Keratinocyte (primary cell): ENCODE measurements around the gene CAST. TPM values are rescaled to one million over a fixed set of nuclear protein-coding genes. Genes with fewer than 3 reads are reported as not detected.

Source experiments
- DNase-seq: peaks from one replicate; pipeline ENCODE4 v3.0.0-alpha.2; 2011; ENCODE audit warnings: low read depth, missing footprints, low spot score
- FAIRE-seq: peaks from 2 replicates; lab custom pipeline; 2011; peaks lifted over from hg19 to GRCh38; lab: Jason Lieb, UNC
- H2AFZ ChIP-seq: 2 replicates; pipeline ENCODE4 v1.6.0; 2012; ENCODE audit warnings: low read length, control low read depth, inconsistent platforms; ENCODE audit not compliant: control insufficient read depth
- H3K27ac ChIP-seq: 2 replicates; pipeline ENCODE4 v1.5.1; 2011; ENCODE audit warnings: low read length; ENCODE audit not compliant: control insufficient read depth, insufficient read depth
- H3K27me3 ChIP-seq: 3 replicates; pipeline ENCODE4 v1.6.0; 2011; ENCODE audit warnings: low read length; ENCODE audit not compliant: control insufficient read depth, insufficient read depth; ENCODE audit errors: extremely low read depth
- H3K36me3 ChIP-seq, 2 experiments: 2 replicates in 1 of 2; 3 replicates in 1 of 2; pipeline ENCODE4 v1.5.1; 2011; ENCODE audit warnings: low read length in 2 of 2, mild to moderate bottlenecking in 1 of 2; ENCODE audit not compliant: control insufficient read depth in 2 of 2, insufficient read depth in 2 of 2; ENCODE audit errors: extremely low read depth in 1 of 2
- H3K4me1 ChIP-seq: 3 replicates; pipeline ENCODE4 v1.5.1; 2011; ENCODE audit warnings: low read length; ENCODE audit not compliant: control insufficient read depth, insufficient read depth; ENCODE audit errors: extremely low read depth
- H3K4me2 ChIP-seq: 3 replicates; pipeline ENCODE4 v1.6.0; 2011; ENCODE audit warnings: low read depth, low read length; ENCODE audit not compliant: control insufficient read depth, insufficient read depth; ENCODE audit errors: extremely low read depth
- H3K4me3 ChIP-seq, 3 experiments: fragments of 200-600 bp in 1 of 3; sonication (generic) in 1 of 3; 2 replicates in 2 of 3; 3 replicates in 1 of 3; pipeline ENCODE4 v1.5.1; 2011 to 2016; ENCODE audit warnings: low read length in 3 of 3, mild to moderate bottlenecking in 3 of 3, control low read depth in 2 of 3, inconsistent platforms in 1 of 3, low read depth in 1 of 3, mixed read lengths in 1 of 3, mixed run types in 1 of 3, moderate library complexity in 1 of 3; ENCODE audit not compliant: control insufficient read depth in 2 of 3, insufficient read depth in 2 of 3; ENCODE audit errors: extremely low read depth in 1 of 3
- H3K79me2 ChIP-seq: 2 replicates; pipeline ENCODE4 v1.6.0; 2012; ENCODE audit warnings: low read length; ENCODE audit not compliant: control insufficient read depth, insufficient read depth
- H3K9ac ChIP-seq: 3 replicates; pipeline ENCODE4 v1.6.0; 2011; ENCODE audit warnings: low read length; ENCODE audit not compliant: control insufficient read depth, insufficient read depth; ENCODE audit errors: extremely low read depth
- H3K9me1 ChIP-seq: 3 replicates; pipeline ENCODE4 v1.6.0; 2011; ENCODE audit warnings: low read length; ENCODE audit not compliant: control insufficient read depth, insufficient read depth; ENCODE audit errors: extremely low read depth
- H3K9me3 ChIP-seq: 2 replicates; pipeline ENCODE4 v1.5.1; 2012; ENCODE audit warnings: low read depth, low read length; ENCODE audit not compliant: control insufficient read depth
- H4K20me1 ChIP-seq: 3 replicates; pipeline ENCODE4 v1.6.0; 2011; ENCODE audit warnings: low read length; ENCODE audit not compliant: control insufficient read depth, insufficient read depth; ENCODE audit errors: extremely low read depth
- CTCF ChIP-seq, 3 experiments: IDR thresholded peaks in 1 of 3; conservative IDR thresholded peaks in 1 of 3; optimal IDR thresholded peaks in 1 of 3; 2 replicates in 2 of 3; 3 replicates in 1 of 3; pipeline versions ENCODE3 to v1.5.1; 2011; ENCODE audit warnings: low read length in 3 of 3, mild to moderate bottlenecking in 3 of 3, moderate library complexity in 2 of 3, control low read depth in 1 of 3, inconsistent platforms in 1 of 3; ENCODE audit not compliant: insufficient read depth in 2 of 3; ENCODE audit errors: extremely low read depth in 1 of 3
- EZH2 ChIP-seq: IDR thresholded peaks from one replicate; pipeline ENCODE4 v1.6.1; 2012; ENCODE audit warnings: inconsistent platforms, mild to moderate bottlenecking, low read length, moderate library complexity
- dilution Hi-C: fragments of 300-500 bp; cut with MboI; formaldehyde crosslinking; loops from one replicate; pipeline ENCODE4 v1.7.0; 2020; ENCODE audit warnings: low sequenced_read_pairs; ENCODE audit not compliant: extremely low pct_ligation_motif_present
- polyA plus RNA-seq, 5 experiments: library from polyadenylated mRNA; depleted of rRNA in 3 of 5; stranded (reverse) in 3 of 5; stranded (forward) in 1 of 5; unstranded in 1 of 5; fragments of >200 nt; gene quantifications; 1 replicate in 1 of 5; 2 replicates in 3 of 5; 3 replicates in 1 of 5; pipeline versions ENCODE4 v1.2.1 to v1.2.3, GENCODE V29; 2011 to 2012; ENCODE audit warnings: missing spikeins in 2 of 5, low read depth in 1 of 5, low replicate concordance in 1 of 5

The CAST gene
- polyA plus RNA-seq, 1 donor (not counting 4 experiments of a cell fraction or from before 2014, with no cell fraction given) = 238 TPM

- H3K9ac ChIP-seq = no peak overlapping the region
- no peaks in the 10 kb centered on the region for H3K9me1 ChIP-seq
- no peaks in the 10 kb centered on the region for H3K9me3 ChIP-seq
- no peaks in the 10 kb centered on the region for H4K20me1 ChIP-seq
- no peak overlapping the region for H2AFZ ChIP-seq
- H3K4me3 ChIP-seq = no peak overlapping the region
- dilution Hi-C loops = no loop called here
- H3K27me3 ChIP-seq = no peaks in the 10 kb centered on the region
- no peak overlapping the region for H3K27ac ChIP-seq
- H3K79me2 ChIP-seq = no peaks in the 10 kb centered on the region
- peaks cover 42% of the 10 kb centered on the region for H3K4me1 ChIP-seq
- no peaks in the 10 kb centered on the region for H3K36me3 ChIP-seq
- FAIRE-seq (no peak), DNase-seq (no peak)
- no peak for TF ChIP-seq CTCF (optimal IDR thresholded peaks at IDR 0.05 in 1 of 3, IDR thresholded peaks at IDR 0.05 in 1 of 3, conservative IDR thresholded peaks at IDR 0.05 in 1 of 3; ENCODE audit: extremely low read depth in 1 of 3, insufficient read depth in 2 of 3, low read length in 3 of 3)
- no peak for TF ChIP-seq EZH2
- no peak overlapping the region for H3K4me2 ChIP-seq
Observed at GRCh38 chr5:96625365-96625764, 36.8 kb upstream of the CAST start.

- Histone ChIP-seq H3K27ac (no peak overlapping the region), H3K79me2 (no peaks in the 10 kb centered on the region), H3K9ac (no peak overlapping the region), H3K4me2 (peak overlapping the region; percentile 84), H3K27me3 (no peaks in the 10 kb centered on the region), H3K36me3 (no peaks in the 10 kb centered on the region), H3K9me3 (no peaks in the 10 kb centered on the region), H4K20me1 (no peaks in the 10 kb centered on the region), H3K9me1 (no peaks in the 10 kb centered on the region), H2AFZ (no peak overlapping the region), H3K4me3 (peak overlapping the region in 1 of 3 experiments; percentile 47), H3K4me1 (peaks cover 52% of the 10 kb centered on the region)
- TF ChIP-seq CTCF (optimal IDR thresholded peaks at IDR 0.05 in 1 of 3, IDR thresholded peaks at IDR 0.05 in 1 of 3, conservative IDR thresholded peaks at IDR 0.05 in 1 of 3; ENCODE audit: extremely low read depth in 1 of 3, insufficient read depth in 2 of 3, low read length in 3 of 3) (peak in 1 of 3 experiments; percentile 4), EZH2 (no peak)
- DNase-seq = peak; percentile 48
- FAIRE-seq = peak; percentile 43
- dilution Hi-C loops = no loop called here
Observed at GRCh38 chr5:96626956-96627355, 35.2 kb upstream of the CAST start.
